DND-41 (cell line): ENCODE measurements around the gene LRRC59.

Experiments used
- ATAC-seq: fragments of 200-7000 bp; cut with Tn5 transposase; 3 replicates; pipeline ENCODE4 v1.9.1; 2021; ENCODE audit warnings: low read depth; ENCODE audit not compliant: insufficient read depth
- DNase-seq: peaks from one replicate; pipeline ENCODE4 v3.0.0-alpha.2; 2020
- H2AFZ ChIP-seq: 2 replicates; pipeline ENCODE4 v1.6.0; 2012; ENCODE audit warnings: low read depth, low read length
- H3K27ac ChIP-seq: 2 replicates; pipeline ENCODE4 v1.5.1; 2012; ENCODE audit warnings: low read length, inconsistent platforms
- H3K27me3 ChIP-seq: fragments of 200-600 bp; sonication (generic); 2 replicates; pipeline ENCODE4 v1.6.0; 2012; ENCODE audit warnings: low read length, mild to moderate bottlenecking, inconsistent platforms; ENCODE audit not compliant: insufficient read depth, poor library complexity
- H3K36me3 ChIP-seq: 2 replicates; pipeline ENCODE4 v1.5.1; 2012; ENCODE audit warnings: low read length, inconsistent platforms; ENCODE audit not compliant: insufficient read depth
- H3K4me1 ChIP-seq: 2 replicates; pipeline ENCODE4 v1.5.1; 2012; ENCODE audit warnings: mild to moderate bottlenecking, low read length; ENCODE audit not compliant: insufficient read depth
- H3K4me2 ChIP-seq: 2 replicates; pipeline ENCODE4 v1.6.0; 2012; ENCODE audit warnings: mild to moderate bottlenecking, moderate library complexity, low read length, inconsistent platforms; ENCODE audit not compliant: insufficient read depth
- H3K4me3 ChIP-seq, 2 experiments: fragments of 200-600 bp in 1 of 2; shearing (Covaris generic) in 1 of 2; 2 replicates each; pipeline ENCODE4 v1.5.1; 2012 to 2016; ENCODE audit warnings: inconsistent platforms in 2 of 2, low read length in 2 of 2, mild to moderate bottlenecking in 2 of 2, low read depth in 1 of 2, moderate library complexity in 1 of 2
- H3K79me2 ChIP-seq: 2 replicates; pipeline ENCODE4 v1.6.0; 2012; ENCODE audit warnings: low read length, inconsistent platforms; ENCODE audit not compliant: insufficient read depth
- H3K9ac ChIP-seq: 2 replicates; pipeline ENCODE4 v1.6.0; 2012; ENCODE audit warnings: low read depth, mild to moderate bottlenecking, inconsistent platforms, low read length, moderate library complexity
- H3K9me3 ChIP-seq: 2 replicates; pipeline ENCODE4 v1.5.1; 2012; ENCODE audit warnings: low read length, moderate library complexity, mild to moderate bottlenecking, inconsistent platforms; ENCODE audit not compliant: insufficient read depth, severe bottlenecking
- H4K20me1 ChIP-seq: 2 replicates; pipeline ENCODE4 v1.6.0; 2012; ENCODE audit warnings: low read length; ENCODE audit not compliant: insufficient read depth
- CTCF ChIP-seq: IDR thresholded peaks from 2 replicates; pipeline ENCODE4 v1.5.1; 2012; ENCODE audit warnings: borderline replicate concordance, low read length, moderate library complexity, mild to moderate bottlenecking; ENCODE audit not compliant: poor library complexity, severe bottlenecking; ENCODE audit errors: extremely low read depth
- EZH2 ChIP-seq: IDR thresholded peaks from 3 replicates; pipeline ENCODE4 v1.6.1; 2012; ENCODE audit warnings: borderline replicate concordance, low read depth, mild to moderate bottlenecking, moderate library complexity, low read length, inconsistent platforms; ENCODE audit not compliant: severe bottlenecking

The LRRC59 gene

GRCh38 chr17:50365649-50366393, 31.5 kb downstream of the LRRC59 start:
- Histone ChIP-seq H2AFZ (no peak overlapping the region), H3K9ac (no peak overlapping the region), H3K27me3 (no peaks in the 10 kb centered on the region), H3K36me3 (peaks cover 66% of the 10 kb centered on the region), H3K79me2 (peaks cover 13% of the 10 kb centered on the region), H3K4me1 (no peaks in the 10 kb centered on the region), H4K20me1 (peaks cover 35% of the 10 kb centered on the region), H3K4me3 (no peak overlapping the region), H3K9me3 (no peaks in the 10 kb centered on the region), H3K4me2 (no peak overlapping the region), H3K27ac (no peak overlapping the region)
- ATAC-seq, result no peak
- TF ChIP-seq CTCF, result no peak
- TF ChIP-seq EZH2, result no peak
- no peak for DNase-seq

- DNase-seq (no peak), ATAC-seq (no peak)
- TF ChIP-seq CTCF (no peak), EZH2 (no peak)
- H2AFZ ChIP-seq, result no peak overlapping the region
- peaks cover 7% of the 10 kb centered on the region; the same call in 1 of the 2 replicates for H3K79me2 ChIP-seq
- peaks cover 32% of the 10 kb centered on the region for H4K20me1 ChIP-seq
- no peaks in the 10 kb centered on the region for H3K27me3 ChIP-seq
- no peak overlapping the region for H3K4me2 ChIP-seq
- H3K9me3 ChIP-seq, result no peaks in the 10 kb centered on the region
- H3K4me1 ChIP-seq, result no peaks in the 10 kb centered on the region
- H3K27ac ChIP-seq, result no peak overlapping the region
- H3K9ac ChIP-seq, result no peak overlapping the region
- H3K36me3 ChIP-seq, result peaks cover 65% of the 10 kb centered on the region
- H3K4me3 ChIP-seq, result no peak overlapping the region
Observed at GRCh38 chr17:50365165-50365564, 32.2 kb downstream of the LRRC59 start.

- no peaks in the 10 kb centered on the region for H3K9me3 ChIP-seq
- DNase-seq (no peak), ATAC-seq (no peak)
- peaks cover 35% of the 10 kb centered on the region for H4K20me1 ChIP-seq
- no peak overlapping the region for H3K4me2 ChIP-seq
- H3K27me3 ChIP-seq, result no peaks in the 10 kb centered on the region
- peaks cover 65% of the 10 kb centered on the region for H3K36me3 ChIP-seq
- H3K4me1 ChIP-seq, result no peaks in the 10 kb centered on the region
- TF ChIP-seq CTCF (no peak), EZH2 (no peak)
- no peak overlapping the region for H3K9ac ChIP-seq
- peaks cover 2% of the 10 kb centered on the region; the same call in 1 of the 2 replicates for H3K79me2 ChIP-seq
- H3K4me3 ChIP-seq, result no peak overlapping the region
- H3K27ac ChIP-seq, result no peak overlapping the region
- H2AFZ ChIP-seq, result no peak overlapping the region
Observed at GRCh38 chr17:50364715-50365114, 32.6 kb downstream of the LRRC59 start.
